Measurements from ENCODE around the gene ST8SIA5.

ST8SIA5 gene

GRCh38 chr18:46711444-46711863, 45.4 kb downstream of the ST8SIA5 start:
- Histone ChIP-seq H3K27me3 (ENCODE audit: control insufficient read depth in 3 of 3, insufficient read depth in 3 of 3, low read depth in 1 of 3, low read length in 3 of 3) (peaks cover 0 to 20% (median 0%) of the 10 kb centered on the region in 3 experiments), H3K79me1 (ENCODE audit: low read depth, low read length) (no peaks in the 10 kb centered on the region), H3K18ac (ENCODE audit: low read length) (no peak overlapping the region), H2BK15ac (ENCODE audit: low read length) (no peak overlapping the region), H3K4me1 (ENCODE audit: control insufficient read depth in 2 of 2, insufficient read depth in 1 of 2, low read depth in 1 of 2, low read length in 2 of 2) (peaks cover 0 to 1% of the 10 kb centered on the region in 2 donors), H2AK5ac (ENCODE audit: low read depth, low read length) (no peak overlapping the region), H2AFZ (ENCODE audit: low read length) (no peak overlapping the region), H2BK12ac (ENCODE audit: low read length) (no peak overlapping the region), H3K9ac (ENCODE audit: low read depth, low read length, poor library complexity) (no peak overlapping the region), H4K8ac (ENCODE audit: low read depth, low read length) (no peak overlapping the region), H2BK120ac (ENCODE audit: low read depth, low read length) (no peak overlapping the region), H2BK5ac (ENCODE audit: low read length) (no peak overlapping the region), H4K91ac (ENCODE audit: low read depth, low read length, poor library complexity) (no peak overlapping the region), H3K36me3 (replicated peaks in 1 of 2; ENCODE audit: control insufficient read depth in 2 of 2, insufficient read depth in 2 of 2, low read length in 2 of 2) (no peaks in the 10 kb centered on the region), H3K4ac (ENCODE audit: low read length) (no peak overlapping the region), H3K27ac (replicated peaks; ENCODE audit: low read length) (no peak overlapping the region), H3K14ac (ENCODE audit: low read length) (peak overlapping the region; percentile 5), H3K9me3 (replicated peaks in 1 of 2; ENCODE audit: control insufficient read depth in 2 of 2, insufficient read depth in 1 of 2, low read depth in 1 of 2, low read length in 2 of 2) (no peaks in the 10 kb centered on the region), H3K4me3 (ENCODE audit: low read length in 2 of 2) (no peak overlapping the region), H3K23ac (ENCODE audit: low read depth, low read length, poor library complexity) (peak overlapping the region; percentile 28), H3K4me2 (ENCODE audit: insufficient read depth, low read length, poor library complexity, severe bottlenecking) (no peak overlapping the region)
- no peak for DNase-seq (ENCODE audit: low spot score)
- no CpG with 5 or more reads among the region's 11 CpGs for WGBS, 2 donors (ENCODE audit: extremely low coverage in 2 of 2, insufficient read length in 2 of 2, insufficient replicate concordance in 1 of 2)

GRCh38 chr18:46706968-46707367, 49.9 kb downstream of the ST8SIA5 start:
- no peak overlapping the region for H2BK12ac ChIP-seq (ENCODE audit: low read length)
- no peak overlapping the region for H2BK120ac ChIP-seq (ENCODE audit: low read depth, low read length)
- no peak overlapping the region for H3K23ac ChIP-seq (ENCODE audit: low read depth, low read length, poor library complexity)
- no peak overlapping the region for H2BK15ac ChIP-seq (ENCODE audit: low read length)
- no peaks in the 10 kb centered on the region for H3K36me3 ChIP-seq (replicated peaks in 1 of 2; ENCODE audit: control insufficient read depth in 2 of 2, insufficient read depth in 2 of 2, low read length in 2 of 2)
- H3K9me3 ChIP-seq (replicated peaks in 1 of 2; ENCODE audit: control insufficient read depth in 2 of 2, insufficient read depth in 1 of 2, low read depth in 1 of 2, low read length in 2 of 2): no peaks in the 10 kb centered on the region
- no peaks in the 10 kb centered on the region for H3K79me1 ChIP-seq (ENCODE audit: low read depth, low read length)
- H3K4me1 ChIP-seq (ENCODE audit: control insufficient read depth in 2 of 2, insufficient read depth in 1 of 2, low read depth in 1 of 2, low read length in 2 of 2): peaks cover 0 to 3% of the 10 kb centered on the region in 2 donors
- H3K27ac ChIP-seq (replicated peaks; ENCODE audit: low read length): no peak overlapping the region
- H3K9ac ChIP-seq (ENCODE audit: low read depth, low read length, poor library complexity): no peak overlapping the region
- peaks cover 0 to 16% (median 0%) of the 10 kb centered on the region in 3 experiments for H3K27me3 ChIP-seq (ENCODE audit: control insufficient read depth in 3 of 3, insufficient read depth in 3 of 3, low read depth in 1 of 3, low read length in 3 of 3)
- no peak for DNase-seq (ENCODE audit: low spot score)
- no CpG with 5 or more reads among the region's 3 CpGs for WGBS, 2 donors (ENCODE audit: extremely low coverage in 2 of 2, insufficient read length in 2 of 2, insufficient replicate concordance in 1 of 2)
- no peak overlapping the region for H3K14ac ChIP-seq (ENCODE audit: low read length)
- H2BK5ac ChIP-seq (ENCODE audit: low read length): no peak overlapping the region
- H4K8ac ChIP-seq (ENCODE audit: low read depth, low read length): no peak overlapping the region
- H4K91ac ChIP-seq (ENCODE audit: low read depth, low read length, poor library complexity): no peak overlapping the region
- H3K18ac ChIP-seq (ENCODE audit: low read length): no peak overlapping the region
- no peak overlapping the region for H2AK5ac ChIP-seq (ENCODE audit: low read depth, low read length)
- H2AFZ ChIP-seq (ENCODE audit: low read length): no peak overlapping the region
- no peak overlapping the region for H3K4me2 ChIP-seq (ENCODE audit: insufficient read depth, low read length, poor library complexity, severe bottlenecking)
- H3K4ac ChIP-seq (ENCODE audit: low read length): no peak overlapping the region
- H3K4me3 ChIP-seq (ENCODE audit: low read length in 2 of 2): no peak overlapping the region

DNA sequence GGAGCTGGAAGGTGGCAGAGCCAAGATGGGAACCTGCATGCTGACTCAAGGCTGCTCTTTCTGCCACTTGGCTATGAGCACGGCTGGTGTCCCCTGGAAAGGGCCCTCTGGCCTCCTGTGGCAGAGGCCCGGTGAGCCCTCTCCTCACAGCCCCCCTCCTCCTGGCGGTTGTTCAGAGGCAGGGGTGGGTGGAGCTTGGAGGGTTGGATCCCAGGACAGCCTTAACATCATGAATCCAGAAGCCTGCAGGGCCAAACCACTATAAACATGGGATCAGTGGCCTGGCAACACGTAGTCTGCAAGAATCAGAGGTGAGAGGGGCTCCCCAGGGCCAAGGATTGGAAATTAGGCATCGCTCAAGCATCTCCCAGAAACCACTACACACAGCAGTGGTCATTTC, 51.3 kb downstream of the ST8SIA5 start:
- Histone ChIP-seq H3K18ac (ENCODE audit: low read length) (no peak overlapping the region), H3K23ac (ENCODE audit: low read depth, low read length, poor library complexity) (no peak overlapping the region), H4K8ac (ENCODE audit: low read depth, low read length) (no peak overlapping the region), H2AFZ (ENCODE audit: low read length) (no peak overlapping the region), H3K27ac (replicated peaks; ENCODE audit: low read length) (no peak overlapping the region), H3K4ac (ENCODE audit: low read length) (no peak overlapping the region), H3K9me3 (replicated peaks in 1 of 2; ENCODE audit: control insufficient read depth in 2 of 2, insufficient read depth in 1 of 2, low read depth in 1 of 2, low read length in 2 of 2) (no peaks in the 10 kb centered on the region), H3K36me3 (replicated peaks in 1 of 2; ENCODE audit: control insufficient read depth in 2 of 2, insufficient read depth in 2 of 2, low read length in 2 of 2) (no peaks in the 10 kb centered on the region), H2BK12ac (ENCODE audit: low read length) (no peak overlapping the region), H3K4me2 (ENCODE audit: insufficient read depth, low read length, poor library complexity, severe bottlenecking) (no peak overlapping the region), H2BK15ac (ENCODE audit: low read length) (no peak overlapping the region), H3K4me3 (ENCODE audit: low read length in 2 of 2) (no peak overlapping the region), H3K9ac (ENCODE audit: low read depth, low read length, poor library complexity) (no peak overlapping the region), H2BK120ac (ENCODE audit: low read depth, low read length) (no peak overlapping the region), H3K27me3 (ENCODE audit: control insufficient read depth in 3 of 3, insufficient read depth in 3 of 3, low read depth in 1 of 3, low read length in 3 of 3) (peaks cover 0 to 16% (median 0%) of the 10 kb centered on the region in 3 experiments), H3K79me1 (ENCODE audit: low read depth, low read length) (no peaks in the 10 kb centered on the region), H3K4me1 (ENCODE audit: control insufficient read depth in 2 of 2, insufficient read depth in 1 of 2, low read depth in 1 of 2, low read length in 2 of 2) (peaks cover 0 to 3% of the 10 kb centered on the region in 2 donors), H2BK5ac (ENCODE audit: low read length) (no peak overlapping the region), H2AK5ac (ENCODE audit: low read depth, low read length) (no peak overlapping the region), H3K14ac (ENCODE audit: low read length) (no peak overlapping the region), H4K91ac (ENCODE audit: low read depth, low read length, poor library complexity) (no peak overlapping the region)
- peak; percentile 12 for DNase-seq (ENCODE audit: low spot score)
- WGBS, 2 donors (ENCODE audit: extremely low coverage in 2 of 2, insufficient read length in 2 of 2, insufficient replicate concordance in 1 of 2): no CpG with 5 or more reads among the region's 5 CpGs

DNA sequence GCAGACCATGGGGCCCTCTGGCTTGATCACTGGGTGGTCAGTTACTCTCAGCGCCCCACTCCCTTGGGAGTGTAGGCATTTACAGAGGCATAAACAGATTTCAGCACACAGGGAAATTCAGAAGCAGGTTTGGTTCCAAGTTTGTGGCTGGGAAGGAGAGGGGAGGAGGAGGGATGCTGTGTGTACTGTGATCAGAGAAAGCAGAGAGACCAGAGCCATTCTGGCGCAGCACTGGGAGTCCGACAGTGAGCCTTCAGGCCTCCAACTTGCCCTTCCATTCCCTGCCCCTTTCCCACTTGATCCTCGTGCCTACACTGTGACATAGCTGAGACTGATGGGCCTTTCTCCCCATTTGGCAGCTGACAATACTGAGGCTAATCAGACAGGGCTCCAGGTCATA, 52.0 kb downstream of the ST8SIA5 start:
- whole genome bisulfite sequencing, 2 donors (ENCODE audit: extremely low coverage in 2 of 2, insufficient read length in 2 of 2, insufficient replicate concordance in 1 of 2): no CpG with 5 or more reads among the region's 4 CpGs
- H3K4me3 ChIP-seq (ENCODE audit: low read length in 2 of 2): peak overlapping the region in 1 of 2 donors; percentile 27

More for the DNA sequence above, 52.0 kb downstream of the ST8SIA5 start:
- H2AFZ ChIP-seq (ENCODE audit: low read length): no peak overlapping the region
- no peak overlapping the region for H2AK5ac ChIP-seq (ENCODE audit: low read depth, low read length)
- H4K91ac ChIP-seq (ENCODE audit: low read depth, low read length, poor library complexity): no peak overlapping the region
- H2BK15ac ChIP-seq (ENCODE audit: low read length): no peak overlapping the region
- H2BK120ac ChIP-seq (ENCODE audit: low read depth, low read length): no peak overlapping the region
- no peak for DNase-seq (ENCODE audit: low spot score)
- H4K8ac ChIP-seq (ENCODE audit: low read depth, low read length): no peak overlapping the region
- H3K79me1 ChIP-seq (ENCODE audit: low read depth, low read length): no peaks in the 10 kb centered on the region
- H3K9me3 ChIP-seq (replicated peaks in 1 of 2; ENCODE audit: control insufficient read depth in 2 of 2, insufficient read depth in 1 of 2, low read depth in 1 of 2, low read length in 2 of 2): no peaks in the 10 kb centered on the region
- H3K23ac ChIP-seq (ENCODE audit: low read depth, low read length, poor library complexity): no peak overlapping the region
- no peak overlapping the region for H3K18ac ChIP-seq (ENCODE audit: low read length)
- no peak overlapping the region for H2BK12ac ChIP-seq (ENCODE audit: low read length)
- H3K4ac ChIP-seq (ENCODE audit: low read length): no peak overlapping the region
- no peak overlapping the region for H3K14ac ChIP-seq (ENCODE audit: low read length)
- peaks cover 0 to 16% (median 0%) of the 10 kb centered on the region in 3 experiments for H3K27me3 ChIP-seq (ENCODE audit: control insufficient read depth in 3 of 3, insufficient read depth in 3 of 3, low read depth in 1 of 3, low read length in 3 of 3)
- H3K27ac ChIP-seq (replicated peaks; ENCODE audit: low read length): no peak overlapping the region
- H3K9ac ChIP-seq (ENCODE audit: low read depth, low read length, poor library complexity): no peak overlapping the region
- no peaks in the 10 kb centered on the region for H3K36me3 ChIP-seq (replicated peaks in 1 of 2; ENCODE audit: control insufficient read depth in 2 of 2, insufficient read depth in 2 of 2, low read length in 2 of 2)
- no peak overlapping the region for H2BK5ac ChIP-seq (ENCODE audit: low read length)
- H3K4me1 ChIP-seq (ENCODE audit: control insufficient read depth in 2 of 2, insufficient read depth in 1 of 2, low read depth in 1 of 2, low read length in 2 of 2): peaks cover 0 to 6% of the 10 kb centered on the region in 2 donors
- no peak overlapping the region for H3K4me2 ChIP-seq (ENCODE audit: insufficient read depth, low read length, poor library complexity, severe bottlenecking)
